ENCODE measurements around the gene SPATA24.

Gene SPATA24

GRCh38 chr5:139431706-139432105 is 27.8 kb upstream of the SPATA24 start:
- ATAC-seq: no peak
- no peak for TF ChIP-seq CSRNP3 (CRISPR knock-in tag; IDR thresholded peaks at IDR 0.05)

DNA sequence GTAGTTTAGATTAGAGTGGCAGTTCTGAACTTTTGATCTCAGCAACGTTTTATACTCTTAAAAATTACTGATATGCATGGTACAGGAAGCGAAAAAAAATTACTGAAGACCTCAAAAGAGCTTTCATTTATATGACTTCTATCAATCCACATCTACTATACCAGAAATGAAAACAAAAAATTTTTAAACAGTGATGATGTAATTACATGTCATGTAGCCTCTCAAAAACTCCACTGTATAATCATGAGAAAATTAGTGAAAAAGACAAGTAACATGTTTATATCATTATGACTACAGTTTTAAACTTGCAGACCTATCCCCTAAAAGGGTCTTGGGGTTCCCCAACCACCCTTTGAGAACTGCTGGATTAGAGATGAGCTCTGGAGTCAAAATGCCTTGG is 26.1 kb upstream of the SPATA24 start:
- no peak for TF ChIP-seq ARNTL (CRISPR knock-in tag; IDR thresholded peaks at IDR 0.05; ENCODE audit: borderline replicate concordance, low read depth)
- no peak for TF ChIP-seq TCF4 (CRISPR knock-in tag; IDR thresholded peaks at IDR 0.05; ENCODE audit: borderline replicate concordance)
- TF ChIP-seq ZNF565 (CRISPR knock-in tag; conservative IDR thresholded peaks at IDR 0.05; ENCODE audit: low read depth): no peak
- ATAC-seq: no peak

DNA sequence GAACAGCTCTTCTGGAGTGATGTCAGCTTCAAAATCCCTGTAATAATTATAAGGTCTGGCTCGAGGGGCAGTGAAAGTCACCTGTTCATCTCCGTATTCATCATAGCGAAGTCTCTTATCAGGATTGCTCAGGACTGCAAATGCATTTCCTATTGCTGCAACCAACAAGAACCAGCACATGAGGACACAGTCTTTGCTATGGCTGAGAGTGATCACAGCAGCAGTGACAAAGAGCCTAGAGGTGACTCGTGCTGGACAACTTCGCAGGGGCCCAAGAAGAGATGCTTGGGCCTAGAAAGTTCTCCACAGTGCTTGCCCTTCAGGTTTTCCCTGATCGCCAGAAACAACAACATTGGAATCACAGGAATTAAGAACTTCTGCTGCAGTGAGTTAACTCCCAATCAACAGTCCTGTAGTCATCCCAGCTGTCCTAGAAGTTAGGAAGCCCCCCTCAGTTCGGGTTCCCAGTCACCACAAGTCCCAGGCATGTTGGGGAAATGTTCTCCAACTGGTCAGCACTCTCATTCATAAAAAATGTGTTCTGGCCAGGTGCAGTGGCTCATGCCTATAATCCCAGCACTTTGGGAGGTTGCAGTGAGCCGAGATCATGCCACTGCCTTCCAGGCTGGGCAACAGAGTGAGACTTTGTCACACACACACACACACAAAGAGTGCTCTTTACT is 22.5 kb upstream of the SPATA24 start:
- TF ChIP-seq ZFP3 (CRISPR knock-in tag; IDR thresholded peaks at IDR 0.05): no peak
- no peak for TF ChIP-seq CSDC2 (CRISPR knock-in tag; IDR thresholded peaks at IDR 0.05)
- TF ChIP-seq, protein P1, sequence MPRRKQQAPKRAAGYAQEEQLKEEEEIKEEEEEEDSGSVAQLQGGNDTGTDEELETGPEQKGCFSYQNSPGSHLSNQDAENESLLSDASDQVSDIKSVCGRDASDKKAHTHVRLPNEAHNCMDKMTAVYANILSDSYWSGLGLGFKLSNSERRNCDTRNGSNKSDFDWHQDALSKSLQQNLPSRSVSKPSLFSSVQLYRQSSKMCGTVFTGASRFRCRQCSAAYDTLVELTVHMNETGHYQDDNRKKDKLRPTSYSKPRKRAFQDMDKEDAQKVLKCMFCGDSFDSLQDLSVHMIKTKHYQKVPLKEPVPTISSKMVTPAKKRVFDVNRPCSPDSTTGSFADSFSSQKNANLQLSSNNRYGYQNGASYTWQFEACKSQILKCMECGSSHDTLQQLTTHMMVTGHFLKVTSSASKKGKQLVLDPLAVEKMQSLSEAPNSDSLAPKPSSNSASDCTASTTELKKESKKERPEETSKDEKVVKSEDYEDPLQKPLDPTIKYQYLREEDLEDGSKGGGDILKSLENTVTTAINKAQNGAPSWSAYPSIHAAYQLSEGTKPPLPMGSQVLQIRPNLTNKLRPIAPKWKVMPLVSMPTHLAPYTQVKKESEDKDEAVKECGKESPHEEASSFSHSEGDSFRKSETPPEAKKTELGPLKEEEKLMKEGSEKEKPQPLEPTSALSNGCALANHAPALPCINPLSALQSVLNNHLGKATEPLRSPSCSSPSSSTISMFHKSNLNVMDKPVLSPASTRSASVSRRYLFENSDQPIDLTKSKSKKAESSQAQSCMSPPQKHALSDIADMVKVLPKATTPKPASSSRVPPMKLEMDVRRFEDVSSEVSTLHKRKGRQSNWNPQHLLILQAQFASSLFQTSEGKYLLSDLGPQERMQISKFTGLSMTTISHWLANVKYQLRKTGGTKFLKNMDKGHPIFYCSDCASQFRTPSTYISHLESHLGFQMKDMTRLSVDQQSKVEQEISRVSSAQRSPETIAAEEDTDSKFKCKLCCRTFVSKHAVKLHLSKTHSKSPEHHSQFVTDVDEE (CRISPR knock-in tag; IDR thresholded peaks at IDR 0.05): no peak
- TF ChIP-seq SNAI2 (CRISPR knock-in tag; IDR thresholded peaks at IDR 0.05): no peak
- no peak for TF ChIP-seq BACH2 (CRISPR knock-in tag; IDR thresholded peaks at IDR 0.05; ENCODE audit: borderline replicate concordance)
- TF ChIP-seq ZNF8 (CRISPR knock-in tag; IDR thresholded peaks at IDR 0.05): no peak
- TF ChIP-seq ZNF70 (CRISPR knock-in tag; IDR thresholded peaks at IDR 0.05): no peak
- no peak for TF ChIP-seq RARB (CRISPR knock-in tag; IDR thresholded peaks at IDR 0.05)
- TF ChIP-seq ESRRG (CRISPR knock-in tag; IDR thresholded peaks at IDR 0.05): no peak
- no peak for TF ChIP-seq ZNF565 (CRISPR knock-in tag; conservative IDR thresholded peaks at IDR 0.05; ENCODE audit: low read depth)
- no peak for TF ChIP-seq TOX (CRISPR knock-in tag; IDR thresholded peaks at IDR 0.05; ENCODE audit: borderline replicate concordance)
- peak; percentile 48; the same call in 2 of the 3 replicates for ATAC-seq

DNA sequence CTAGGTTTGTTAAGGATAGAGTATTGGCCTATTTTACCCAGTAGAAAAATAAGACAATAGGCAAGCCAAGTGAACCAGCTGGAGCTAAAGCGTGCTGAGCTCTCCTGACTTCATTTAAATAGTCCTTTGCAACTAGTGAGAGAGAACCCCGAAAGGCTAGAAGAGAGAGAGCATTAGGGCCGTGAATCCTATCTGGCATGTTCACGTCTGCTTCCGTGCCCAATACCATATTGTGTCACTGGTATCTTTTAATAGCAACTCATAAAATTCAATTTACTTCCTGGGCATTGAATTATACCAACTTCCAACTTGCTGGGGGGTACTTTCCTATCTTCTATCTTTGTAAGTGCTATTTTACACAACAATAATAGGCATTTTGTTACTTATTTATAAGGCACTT is 21.6 kb upstream of the SPATA24 start:
- no peak for TF ChIP-seq ISL1 (CRISPR knock-in tag; IDR thresholded peaks at IDR 0.05)
- TF ChIP-seq SNAI2 (CRISPR knock-in tag; IDR thresholded peaks at IDR 0.05): no peak
- TF ChIP-seq ZC3H10 (CRISPR knock-in tag; IDR thresholded peaks at IDR 0.05): no peak
- no peak for TF ChIP-seq ESRRG (CRISPR knock-in tag; IDR thresholded peaks at IDR 0.05)
- TF ChIP-seq CSRNP3 (CRISPR knock-in tag; IDR thresholded peaks at IDR 0.05): no peak
- no peak for TF ChIP-seq ZFP30 (CRISPR knock-in tag; IDR thresholded peaks at IDR 0.05)
- no peak for TF ChIP-seq GLIS3 (CRISPR knock-in tag; IDR thresholded peaks at IDR 0.05)
- TF ChIP-seq ZFP3 (CRISPR knock-in tag; IDR thresholded peaks at IDR 0.05): no peak
- no peak for TF ChIP-seq CREB5 (CRISPR knock-in tag; IDR thresholded peaks at IDR 0.05; ENCODE audit: low read depth)
- TF ChIP-seq, protein P1 (CRISPR knock-in tag; IDR thresholded peaks at IDR 0.05): no peak
- TF ChIP-seq ZNF565 (CRISPR knock-in tag; conservative IDR thresholded peaks at IDR 0.05; ENCODE audit: low read depth): no peak
- no peak for ATAC-seq

All from SK-N-SH treated with all-trans-retinoic acid at 6 μM for 48 hours (cell line).